ENCODE data around the gene MICAL3.

DNA sequence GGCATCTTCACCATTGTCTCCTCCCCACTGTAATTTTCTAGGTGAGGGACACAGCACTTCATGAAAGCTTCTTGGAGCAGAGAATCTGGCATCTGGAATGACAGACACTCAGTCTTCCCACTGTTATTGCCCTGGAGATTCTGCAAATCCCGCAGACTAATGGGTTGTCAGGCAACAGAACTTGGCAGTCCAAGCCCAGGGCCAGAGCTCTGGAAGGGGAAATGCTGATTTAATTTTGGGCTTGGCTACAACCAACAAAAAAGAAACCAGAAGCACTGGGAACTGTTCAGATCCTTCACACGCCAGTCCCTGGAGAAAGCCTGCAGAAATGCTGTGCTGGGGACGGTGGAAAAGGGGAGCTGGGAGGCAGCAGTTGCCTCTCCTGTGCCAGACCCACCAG, 178.6 kb downstream of the MICAL3 start:
- TF ChIP-seq, protein P1, sequence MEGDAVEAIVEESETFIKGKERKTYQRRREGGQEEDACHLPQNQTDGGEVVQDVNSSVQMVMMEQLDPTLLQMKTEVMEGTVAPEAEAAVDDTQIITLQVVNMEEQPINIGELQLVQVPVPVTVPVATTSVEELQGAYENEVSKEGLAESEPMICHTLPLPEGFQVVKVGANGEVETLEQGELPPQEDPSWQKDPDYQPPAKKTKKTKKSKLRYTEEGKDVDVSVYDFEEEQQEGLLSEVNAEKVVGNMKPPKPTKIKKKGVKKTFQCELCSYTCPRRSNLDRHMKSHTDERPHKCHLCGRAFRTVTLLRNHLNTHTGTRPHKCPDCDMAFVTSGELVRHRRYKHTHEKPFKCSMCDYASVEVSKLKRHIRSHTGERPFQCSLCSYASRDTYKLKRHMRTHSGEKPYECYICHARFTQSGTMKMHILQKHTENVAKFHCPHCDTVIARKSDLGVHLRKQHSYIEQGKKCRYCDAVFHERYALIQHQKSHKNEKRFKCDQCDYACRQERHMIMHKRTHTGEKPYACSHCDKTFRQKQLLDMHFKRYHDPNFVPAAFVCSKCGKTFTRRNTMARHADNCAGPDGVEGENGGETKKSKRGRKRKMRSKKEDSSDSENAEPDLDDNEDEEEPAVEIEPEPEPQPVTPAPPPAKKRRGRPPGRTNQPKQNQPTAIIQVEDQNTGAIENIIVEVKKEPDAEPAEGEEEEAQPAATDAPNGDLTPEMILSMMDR (IDR thresholded peaks at IDR 0.05) = no peak
- no peak for TF ChIP-seq POLR2A (IDR thresholded peaks at IDR 0.05)
